Measurements from ENCODE around the gene MICU1.
"Not testable (repeated sequence)": the region's sequence is repeated elsewhere in the genome, so short reads cannot be mapped to it uniquely, and the experiment has no call there.

The MICU1 gene

DNA sequence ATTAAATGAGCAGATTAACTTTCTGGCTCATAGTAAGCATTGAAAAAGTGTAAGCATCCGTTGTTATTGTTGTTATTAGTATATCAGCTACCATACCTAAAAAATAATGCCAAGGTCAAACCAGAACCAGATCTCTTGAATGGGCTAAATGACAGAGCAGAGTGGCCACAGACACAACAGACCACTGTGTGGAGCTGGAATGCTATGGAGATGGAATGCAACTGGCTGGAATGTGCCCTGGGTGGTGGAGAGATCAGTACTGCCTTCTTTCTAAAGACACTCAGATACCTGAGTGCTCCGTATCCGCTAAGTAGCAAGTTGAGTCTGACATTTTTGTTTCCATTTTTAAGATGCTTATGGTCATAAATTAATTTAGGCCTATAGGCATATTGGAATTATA is 250.7 kb downstream of the MICU1 start:
- DNase-seq: no peak

DNA sequence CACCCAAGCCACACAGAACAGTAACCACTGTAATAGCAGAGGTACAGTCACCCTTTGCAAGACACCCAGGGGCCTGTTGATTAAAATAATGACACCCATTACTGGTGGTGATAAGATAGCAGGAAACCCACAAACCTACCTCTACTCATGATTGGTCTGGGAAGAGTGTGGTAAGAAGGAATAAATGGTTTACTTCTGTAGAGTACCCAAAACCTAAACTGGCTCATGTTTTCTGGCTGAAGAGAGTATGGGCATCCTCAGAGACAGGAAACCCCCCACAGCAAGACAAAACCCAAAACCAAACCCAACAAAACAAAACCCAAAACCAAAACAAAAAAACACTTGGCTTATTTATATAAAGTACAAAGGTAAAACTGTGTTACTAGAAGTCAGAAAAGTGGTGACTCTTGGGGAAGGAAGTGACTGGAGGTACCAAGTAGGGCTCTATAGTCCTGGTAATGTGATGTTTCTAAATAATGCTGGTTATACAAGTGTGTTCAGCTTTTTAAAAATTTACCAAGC is 255.6 kb downstream of the MICU1 start:
- DNase-seq: no peak

DNA sequence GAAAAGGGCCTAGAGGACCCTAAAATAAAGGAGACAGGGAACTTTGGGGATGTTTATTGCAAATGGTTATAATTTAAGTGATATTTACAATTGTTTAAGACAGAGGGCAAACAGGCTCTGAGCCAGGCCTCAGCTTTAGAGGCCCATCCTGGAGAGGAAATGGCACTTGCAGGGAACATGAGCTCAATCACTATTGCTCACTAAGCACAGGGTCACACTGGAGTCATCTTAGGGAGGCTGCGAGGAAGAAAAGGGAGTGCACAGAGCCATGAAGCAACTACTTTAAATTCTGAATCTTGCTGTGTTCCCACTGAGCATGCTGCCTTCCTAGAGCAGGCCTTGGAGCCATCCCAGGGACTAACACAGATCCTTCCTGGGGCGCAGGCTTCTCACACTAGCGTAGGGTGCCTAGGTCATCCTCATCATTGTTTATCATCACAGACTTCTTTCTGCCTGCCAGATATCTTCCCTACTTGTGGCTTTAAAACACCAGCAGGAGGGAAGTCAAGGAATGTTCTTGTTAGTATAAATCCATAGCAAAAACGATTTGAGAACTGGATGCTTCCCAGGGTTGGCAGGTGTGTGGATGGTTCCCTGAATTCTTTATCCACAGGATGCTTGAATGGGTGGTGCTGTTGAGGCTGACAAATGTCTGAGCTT is 258.4 kb downstream of the MICU1 start:
- DNase-seq: no peak

DNA sequence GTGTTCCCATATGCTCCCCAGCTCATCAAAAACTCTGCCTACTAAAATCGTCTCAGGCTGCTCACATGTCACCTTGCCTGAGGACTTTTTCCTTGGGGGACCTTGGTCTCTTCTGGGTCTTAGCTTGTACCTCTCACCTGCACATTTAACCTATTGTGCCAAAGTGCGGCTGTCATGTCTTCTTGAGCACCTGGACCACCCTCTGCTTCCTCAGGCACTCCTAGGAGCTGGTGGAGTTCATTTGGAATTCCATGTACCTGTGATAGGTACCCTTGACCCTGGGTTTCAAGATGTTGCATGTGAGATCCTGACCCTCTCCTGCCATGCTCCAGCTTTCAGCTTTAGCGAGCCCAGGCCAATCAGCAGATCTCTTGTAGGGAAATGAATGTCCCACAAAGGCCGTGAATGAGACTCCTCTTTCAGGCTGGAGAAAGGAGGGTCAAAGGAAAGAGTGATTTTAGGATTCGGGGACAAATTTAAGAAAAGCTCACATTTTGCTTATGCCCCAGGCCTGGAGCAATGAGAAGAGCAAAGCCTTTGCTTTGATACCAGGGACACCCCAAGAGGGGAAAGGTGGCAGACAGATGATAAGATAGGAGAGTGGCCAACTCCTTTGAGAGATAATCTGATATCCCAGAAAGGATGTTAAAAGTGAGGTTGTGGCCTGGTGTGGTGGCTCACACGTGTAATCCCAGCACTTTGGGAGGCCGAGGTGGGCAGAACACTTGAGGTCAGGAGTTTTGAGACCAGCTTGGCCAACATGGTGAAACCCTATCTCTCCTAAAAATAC is 260.6 kb downstream of the MICU1 start:
- DNase-seq: no peak

DNA sequence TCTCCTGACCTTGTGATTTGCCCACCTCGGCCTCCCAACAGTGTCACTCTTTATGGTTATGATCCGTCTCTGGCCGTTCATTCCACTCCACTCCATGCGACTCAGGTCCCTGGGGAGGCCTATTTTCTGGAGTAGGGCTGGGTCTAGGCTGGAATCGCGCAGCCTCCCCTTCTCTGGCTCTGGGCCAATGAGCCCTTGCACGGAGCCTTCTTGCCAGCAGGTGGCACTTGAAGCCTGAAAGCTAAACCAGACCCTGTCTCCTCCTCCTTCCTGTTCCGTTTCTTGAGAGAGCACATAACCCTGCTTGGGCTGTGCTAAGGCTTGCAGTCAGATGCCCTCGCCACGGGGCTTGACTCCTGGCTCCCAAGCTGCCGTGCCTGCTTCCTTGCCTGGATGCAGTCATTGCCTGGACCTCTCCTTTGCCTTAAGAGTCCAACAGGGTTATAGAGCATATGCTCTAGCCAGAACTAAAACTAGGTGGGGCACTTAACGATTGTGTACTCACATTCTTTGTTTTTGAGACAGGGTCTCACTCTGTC is 261.6 kb downstream of the MICU1 start:
- peak; percentile 74 for DNase-seq

DNA sequence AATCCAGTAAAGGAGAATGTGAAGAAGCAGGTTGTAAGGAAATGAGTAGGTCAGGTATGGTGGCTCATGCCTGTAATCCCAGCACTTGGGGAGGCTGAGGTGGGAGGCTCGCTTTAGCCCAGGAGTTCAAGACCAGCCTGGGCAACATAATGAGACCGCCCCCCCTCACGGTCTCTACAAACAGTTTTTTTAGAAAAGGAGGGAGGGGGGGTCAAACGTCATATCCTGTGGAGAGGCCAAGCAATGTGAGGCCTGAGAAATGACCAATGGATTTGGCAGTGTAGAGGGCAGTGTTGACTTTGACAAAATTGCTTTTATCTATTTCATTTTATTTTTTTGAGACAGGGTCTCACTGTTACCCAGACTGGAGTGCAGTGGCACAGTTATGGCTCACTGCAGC is 268.9 kb downstream of the MICU1 start:
- no peak for DNase-seq

DNA sequence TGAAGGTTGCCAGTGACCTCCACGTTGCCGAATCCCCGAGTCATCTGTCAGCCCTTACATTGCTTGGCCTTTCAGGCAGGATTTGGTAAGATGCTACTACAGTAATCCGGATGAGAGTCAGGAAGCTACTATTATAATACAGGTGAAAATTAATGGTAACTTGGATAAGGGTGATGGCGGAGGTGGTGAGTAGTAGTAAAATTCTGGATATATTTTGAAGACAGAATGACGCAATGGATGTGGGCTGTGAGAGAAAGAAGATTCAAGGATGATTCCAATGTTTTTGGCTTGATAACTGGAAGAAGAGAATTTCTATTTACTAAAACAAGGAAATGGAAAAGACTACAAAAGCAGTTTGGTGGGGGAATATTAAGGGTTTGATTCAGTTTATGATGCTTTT is 269.8 kb downstream of the MICU1 start:
- no peak for DNase-seq

DNA sequence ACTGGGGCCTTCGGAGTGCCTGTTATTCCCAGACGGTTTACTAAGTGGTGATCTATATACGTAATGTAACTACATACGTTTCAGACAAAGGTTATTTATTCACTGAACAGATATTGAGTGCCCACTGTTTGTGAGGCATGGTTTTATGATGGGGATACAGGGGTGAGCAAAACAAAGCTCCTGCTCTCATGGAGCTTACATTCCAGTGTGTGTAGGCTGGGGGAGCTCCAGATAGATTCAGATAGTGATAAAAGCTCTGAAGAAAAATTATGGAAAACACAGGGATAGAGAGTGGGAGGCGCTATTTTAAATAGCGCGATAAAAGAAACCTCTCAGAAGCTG is 270.7 kb downstream of the MICU1 start:
- DNase-seq: no peak

DNA sequence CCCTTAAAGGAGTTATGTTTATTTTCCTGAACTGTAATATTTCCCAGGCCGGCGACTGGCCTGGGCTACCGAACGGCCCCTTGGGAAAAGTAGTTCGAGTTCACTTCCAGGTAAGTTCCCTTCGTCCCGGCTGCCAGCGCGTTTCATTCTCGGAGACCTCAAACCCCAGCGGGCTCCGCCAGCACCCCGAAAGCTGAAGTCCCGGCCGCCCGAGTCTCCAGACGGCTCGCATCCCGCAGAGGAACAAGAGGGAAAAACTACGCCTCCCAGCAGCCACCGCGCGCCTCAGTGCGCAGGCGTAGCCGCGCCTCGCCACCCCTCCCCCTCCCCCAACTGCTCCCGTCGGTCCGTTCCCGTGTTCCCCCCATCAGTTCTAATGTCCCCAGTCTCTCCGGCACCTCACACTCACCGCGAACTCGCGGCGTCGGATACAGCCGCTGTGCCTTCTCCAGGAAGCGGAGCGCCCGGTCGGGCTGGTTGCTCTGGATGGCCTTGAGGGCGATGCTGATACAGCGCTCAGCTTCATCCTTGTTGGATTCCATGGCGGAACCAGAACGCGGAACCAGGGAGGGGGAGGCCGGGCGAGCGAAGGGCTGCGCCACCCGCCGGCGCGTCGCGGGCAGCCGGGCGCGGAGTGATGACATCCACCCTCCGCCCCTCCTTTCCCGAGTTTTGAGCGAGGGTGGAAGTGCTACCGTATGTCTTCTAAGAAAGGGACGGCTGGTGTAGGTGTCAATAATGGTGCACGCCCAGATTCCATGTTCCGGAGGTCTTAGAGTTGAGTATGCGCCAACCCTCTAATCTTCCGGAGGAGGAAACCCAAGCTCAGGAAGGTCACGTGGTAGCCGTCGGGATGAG is 271.3 kb downstream of the MICU1 start, which contains the start of gene DNAJB12:
Gene DNAJB12, minus strand, starts transcription at position 564 of the 858 bp plus-strand sequence. Its CDS starts 22 bp downstream, at position 542.
- DNase-seq: peak; percentile 83

DNA sequence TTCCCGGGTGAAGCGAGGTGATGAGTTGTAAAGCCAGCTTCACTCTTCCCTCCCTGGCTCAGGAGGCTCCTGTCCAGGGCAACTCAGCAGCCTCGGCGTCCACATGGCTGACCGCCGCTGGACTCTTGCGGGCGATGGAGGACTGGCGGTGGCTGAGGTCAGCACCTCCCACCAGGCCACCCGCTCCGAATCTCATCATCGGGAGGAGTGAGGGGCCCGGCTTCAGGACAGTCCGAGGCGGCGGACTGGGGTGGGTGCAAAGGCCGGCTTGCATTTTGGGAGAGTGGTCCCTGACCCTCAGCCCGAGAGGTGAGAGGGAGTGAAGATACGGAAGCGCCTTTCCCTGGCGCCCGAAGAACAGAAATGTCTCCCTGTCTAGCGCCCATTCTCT is 271.9 kb downstream of the MICU1 start:
- no peak for DNase-seq

DNA sequence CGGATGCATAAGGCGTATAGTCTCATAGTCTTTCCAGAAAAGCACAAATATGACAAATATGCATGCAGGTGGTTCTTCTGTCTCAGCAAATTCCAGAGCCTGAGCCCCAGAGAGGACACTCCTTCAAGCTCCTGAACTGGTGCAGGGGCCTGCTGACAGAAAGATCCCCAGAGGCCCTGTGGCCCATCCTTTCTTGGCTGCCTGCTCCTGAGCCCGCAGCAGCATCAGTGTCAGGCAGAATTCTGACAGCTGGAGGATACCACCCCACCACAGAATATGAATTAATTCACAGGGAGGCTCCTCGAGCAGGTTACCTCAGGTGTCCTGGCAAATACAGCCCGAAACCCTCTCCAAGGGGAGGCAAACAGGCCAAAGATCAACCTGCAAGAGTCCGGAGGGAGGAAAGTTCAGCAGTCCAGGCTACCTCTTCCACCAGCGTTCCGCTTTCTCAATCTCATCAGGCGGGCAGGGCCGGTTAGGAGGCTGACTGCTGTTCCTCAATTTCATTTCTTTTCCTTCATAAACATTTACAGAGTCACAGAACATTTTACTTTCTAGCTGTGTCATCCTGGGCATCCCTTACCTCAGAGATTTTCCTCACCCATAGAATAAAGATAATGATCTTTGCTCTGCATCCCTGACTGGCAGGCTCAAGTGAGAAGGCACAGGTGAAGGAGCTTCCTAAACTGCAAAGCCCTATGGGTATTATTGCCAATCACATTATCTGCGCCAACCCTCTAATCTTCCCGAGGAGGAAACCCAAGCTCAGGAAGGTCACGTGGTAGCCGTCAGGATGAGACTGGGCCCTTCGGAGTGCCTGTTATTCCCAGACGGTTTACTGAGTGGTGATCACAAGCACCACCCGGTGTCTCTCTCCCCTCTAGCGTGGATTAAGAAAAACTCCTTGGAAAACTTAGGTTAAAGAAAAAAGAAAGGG is 272.6 kb downstream of the MICU1 start:
- DNase-seq: no peak

DNA sequence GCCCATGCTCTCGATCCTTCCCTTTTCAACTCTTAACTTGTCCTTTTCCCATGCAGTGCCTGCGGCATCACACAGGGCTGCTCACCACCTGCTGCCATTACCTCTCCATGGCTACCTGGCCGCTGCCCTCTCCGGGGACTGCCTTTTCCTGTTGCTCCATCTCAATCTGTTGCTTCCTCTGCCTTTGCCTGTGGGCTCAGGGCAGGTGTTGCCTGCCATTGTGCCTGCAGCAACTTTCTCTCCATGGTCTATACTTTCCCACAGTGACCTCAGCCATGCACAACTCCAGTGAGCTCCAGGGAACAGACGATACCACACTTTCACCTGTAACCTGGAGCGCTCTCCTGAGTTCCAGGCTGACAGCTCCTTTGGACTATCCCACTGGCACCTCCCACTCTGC is 274.4 kb downstream of the MICU1 start:
- no peak for DNase-seq

DNA sequence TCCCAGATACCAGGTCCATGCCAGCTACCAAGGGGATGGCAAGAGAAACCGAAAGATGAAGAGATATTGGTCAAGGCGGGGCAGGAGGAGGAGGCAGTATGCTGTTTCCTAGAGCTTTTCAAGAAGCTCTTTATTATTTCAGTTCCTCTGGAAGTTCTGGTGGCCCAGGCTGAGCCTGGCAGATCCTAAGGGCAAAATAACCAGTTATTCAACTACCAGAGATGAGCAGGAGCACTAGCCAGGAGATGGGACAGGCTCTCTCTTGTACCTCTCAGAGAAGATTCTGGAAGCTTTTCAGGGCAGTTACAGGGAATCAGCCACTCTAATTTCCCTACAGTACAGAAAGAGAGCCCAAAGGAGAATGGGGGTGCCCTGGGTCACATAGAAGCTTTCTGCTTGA is 276.4 kb downstream of the MICU1 start:
- DNase-seq: no peak

DNA sequence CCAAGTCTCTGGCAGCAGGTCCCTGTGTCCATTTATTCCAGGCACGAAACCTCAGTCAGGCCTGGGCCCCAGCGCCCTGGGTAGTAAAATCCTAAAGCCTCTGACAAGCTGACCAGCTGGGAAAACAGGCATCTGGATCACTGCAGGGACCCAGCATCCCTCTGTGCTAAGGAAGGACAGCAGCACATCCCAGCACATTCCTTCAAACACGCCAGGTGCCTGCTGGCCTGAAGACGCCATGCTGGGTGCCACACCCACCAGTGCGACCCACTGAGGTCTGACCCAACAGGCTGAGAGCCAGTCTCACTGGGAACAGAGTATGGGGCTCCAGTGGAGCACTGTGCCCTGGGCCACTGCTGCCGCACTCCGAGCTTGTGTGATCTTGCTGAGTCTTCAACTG is 277.6 kb downstream of the MICU1 start:
- DNase-seq: no peak

DNA sequence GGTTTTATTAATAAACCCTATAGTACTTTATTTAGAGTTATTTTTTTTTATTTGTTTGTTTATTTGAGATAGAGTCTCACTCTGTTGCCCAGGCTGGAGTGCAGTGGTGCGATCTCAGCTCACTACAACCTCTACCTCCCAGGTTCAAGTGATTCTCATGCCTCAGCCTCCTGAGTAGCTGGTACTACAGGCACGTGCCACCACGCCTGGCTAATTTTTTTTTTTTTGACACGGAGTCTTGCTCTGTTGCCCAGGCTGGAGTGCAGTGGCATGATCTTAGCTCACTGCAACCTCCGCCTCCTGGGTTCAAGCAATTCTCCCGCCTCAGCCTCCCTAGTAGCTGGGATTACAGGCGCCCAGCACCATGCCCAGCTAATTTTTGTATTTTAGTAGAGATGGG is 279.8 kb downstream of the MICU1 start:
- DNase-seq: not testable (repeated sequence)

DNA sequence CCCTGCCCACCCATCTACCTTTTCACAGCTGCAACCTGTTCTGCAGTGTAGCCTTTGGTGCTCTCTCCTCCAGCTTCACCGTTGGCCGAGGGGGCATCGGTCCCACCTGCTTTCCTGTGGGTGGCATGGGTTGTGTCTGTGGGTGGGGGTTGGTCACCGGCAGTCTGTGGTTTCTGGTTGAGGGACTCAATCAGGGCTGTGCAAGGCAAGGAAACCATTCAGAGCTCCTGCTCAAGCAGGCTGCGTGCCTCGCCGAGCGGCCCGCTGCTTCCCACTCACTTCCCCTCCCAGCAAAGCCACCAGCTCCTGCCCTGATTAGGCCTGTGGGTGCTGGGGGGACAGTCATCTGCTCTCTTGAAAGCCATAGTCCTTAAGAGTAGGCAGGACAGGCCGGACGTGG is 280.9 kb downstream of the MICU1 start:
- no peak for DNase-seq

DNA sequence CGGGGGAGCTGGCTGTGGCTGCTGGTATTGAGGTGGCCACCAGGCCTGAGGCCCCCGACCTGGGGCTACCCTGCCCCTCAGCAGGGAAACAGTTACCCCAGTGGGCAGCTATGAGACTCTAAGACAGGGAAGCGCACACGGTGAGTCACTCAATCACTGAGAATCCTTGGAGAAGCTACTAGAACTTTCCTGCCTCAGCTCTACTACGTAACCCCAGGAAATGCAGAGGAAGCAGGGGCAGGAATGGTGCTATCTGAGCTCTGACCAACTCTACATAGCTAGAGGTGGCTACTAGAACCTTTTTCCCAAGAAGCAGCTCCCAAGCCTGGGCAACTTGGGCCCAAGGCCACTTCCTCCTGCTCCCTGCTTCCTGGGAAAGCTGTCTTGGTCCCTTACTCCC is 283.0 kb downstream of the MICU1 start:
- no peak for DNase-seq

DNA sequence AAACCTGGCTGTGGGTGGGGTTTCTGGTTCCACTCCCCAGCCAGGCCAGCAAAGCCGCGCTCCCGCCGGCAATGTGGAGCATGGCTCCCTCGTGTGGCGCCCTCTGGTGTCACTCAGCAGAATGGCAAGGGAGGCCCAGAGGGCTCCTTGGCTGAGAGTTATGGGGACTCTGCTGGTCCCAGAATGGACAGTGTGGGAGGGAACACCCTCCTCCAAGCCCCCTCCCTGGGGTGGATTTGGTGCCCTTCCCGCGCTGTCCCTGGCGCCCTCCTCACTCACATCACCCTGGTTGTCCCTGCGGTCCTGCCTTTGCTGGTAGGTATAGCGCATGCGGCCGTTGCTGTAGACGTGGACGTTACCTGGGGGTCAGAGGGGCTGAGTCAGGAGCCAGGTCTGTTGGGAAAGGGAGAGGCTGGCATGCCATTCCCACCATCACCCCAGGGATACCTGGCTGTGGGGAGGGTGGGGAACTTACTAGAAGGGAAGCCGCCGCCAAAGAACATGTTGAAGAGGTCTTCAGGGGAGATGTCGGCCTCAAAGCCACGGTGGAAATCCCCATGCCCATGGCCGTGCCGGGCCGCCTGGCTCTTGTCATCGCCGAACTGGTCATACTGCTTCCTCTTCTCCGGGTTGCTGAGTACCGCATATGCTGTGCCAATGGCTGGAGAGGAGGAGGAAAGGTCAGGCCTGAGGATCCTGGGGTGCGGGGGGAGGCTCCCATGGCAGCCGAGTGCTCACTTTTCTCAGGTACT is 285.2 kb downstream of the MICU1 start:
- DNase-seq: no peak

DNA sequence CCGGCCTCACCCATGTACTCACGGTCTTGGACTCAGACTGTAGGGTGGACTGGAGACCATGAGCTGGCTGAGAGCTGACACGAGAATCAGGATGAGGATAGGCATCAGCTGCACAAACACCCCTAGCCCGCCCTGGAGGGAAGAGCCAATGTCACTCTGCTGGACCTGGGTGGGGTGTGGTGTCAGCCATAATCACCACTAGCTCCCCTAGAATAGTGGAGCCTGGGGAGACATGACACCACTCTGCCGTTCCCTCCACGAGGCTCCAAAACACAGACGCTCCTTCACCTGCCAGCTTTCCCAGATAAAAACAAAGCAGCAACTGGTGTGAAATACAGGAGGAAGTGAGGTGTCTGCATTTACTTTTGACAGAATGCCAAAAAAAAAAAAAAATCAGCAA is 287.7 kb downstream of the MICU1 start:
- DNase-seq: no peak

DNA sequence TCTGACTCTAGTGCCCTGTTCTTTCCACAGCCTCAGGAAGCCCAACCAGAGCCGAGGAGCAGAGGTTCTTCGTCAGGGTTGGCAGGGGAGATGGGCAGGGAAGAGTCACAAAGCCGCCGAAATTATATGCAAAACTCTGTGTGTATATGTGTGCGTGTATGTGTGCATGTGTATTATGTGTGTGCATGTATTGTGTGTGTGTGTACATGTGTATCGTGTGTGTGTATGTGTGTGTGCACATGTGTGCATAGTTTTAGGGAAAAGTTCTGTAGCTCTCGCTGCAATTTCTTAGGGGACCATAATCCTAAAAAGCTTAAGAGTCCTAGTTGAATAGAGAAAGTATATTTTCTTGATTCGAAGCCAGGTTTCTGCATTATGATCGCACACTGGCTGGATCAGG is 288.2 kb downstream of the MICU1 start:
- no peak for DNase-seq

DNA sequence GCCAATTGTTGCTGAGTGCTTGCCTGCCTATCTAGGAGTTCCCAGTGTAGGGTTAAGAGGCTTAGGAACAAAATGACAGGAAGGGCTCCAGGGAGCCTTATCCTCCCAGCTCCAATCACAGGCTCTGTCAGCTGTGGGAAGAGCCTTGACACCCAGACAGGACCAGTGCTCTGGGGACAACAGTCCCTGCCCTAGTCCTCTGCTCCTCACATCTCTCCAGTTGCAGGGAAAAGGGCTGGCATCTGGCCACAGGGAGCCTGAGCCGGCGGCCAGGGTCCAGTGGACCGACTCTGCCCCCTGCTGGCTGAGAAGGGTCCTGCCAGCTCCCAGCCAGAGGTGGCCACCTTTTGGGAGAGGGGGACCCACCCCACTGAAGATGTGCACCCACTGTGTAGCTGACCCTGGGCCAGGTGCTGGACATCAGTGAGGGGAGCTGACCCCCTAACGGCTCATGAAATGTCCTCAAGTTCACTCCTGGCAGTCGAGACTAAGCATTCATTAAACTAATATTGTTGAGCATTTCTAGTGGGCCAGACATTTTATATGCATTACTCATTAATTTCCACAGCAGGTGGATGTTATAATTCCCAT is 288.7 kb downstream of the MICU1 start:
- peak; percentile 44 for DNase-seq

Measured in NCI-H1092 (cell line).